Activated CD4-positive, CD25-positive, alpha-beta regulatory T cell (primary cell): ENCODE measurements around the gene ITGB5.
"Not testable (repeated sequence)": the region's sequence is repeated elsewhere in the genome, so short reads cannot be mapped to it uniquely, and the experiment has no call there.

Experiments used
- DNase-seq, 4 experiments: peaks; one replicate each; lab custom pipeline; 2025; lab: John Stamatoyannopoulos, UW

ITGB5 gene

GRCh38 chr3:124786511-124787241 lies 100.5 kb downstream of the ITGB5 start:
- no peak for DNase-seq

- no peak for DNase-seq
Observed at GRCh38 chr3:124785973-124786372, 101.2 kb downstream of the ITGB5 start.

GRCh38 chr3:124784686-124785382 lies 102.3 kb downstream of the ITGB5 start:
- no peak for DNase-seq

- no peak for DNase-seq
Observed at GRCh38 chr3:124783696-124784095, 103.5 kb downstream of the ITGB5 start.

DNA sequence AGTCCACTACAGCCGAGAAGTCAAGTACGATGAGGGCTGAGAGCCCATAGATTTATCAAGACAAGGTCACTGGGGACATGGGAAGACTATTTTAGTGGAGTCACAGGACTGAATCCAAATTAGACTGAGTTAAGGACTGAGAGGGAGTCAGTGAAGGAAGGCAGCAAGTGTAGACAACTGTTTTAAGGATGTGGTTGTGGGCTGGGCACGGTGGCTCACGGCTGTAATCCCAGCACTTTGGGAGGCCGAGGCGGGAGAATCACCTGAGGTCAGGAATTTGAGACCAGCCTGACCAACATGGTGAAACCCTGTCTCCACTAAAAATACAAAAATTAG lies 104.8 kb downstream of the ITGB5 start:
- not testable (repeated sequence) for DNase-seq

DNA sequence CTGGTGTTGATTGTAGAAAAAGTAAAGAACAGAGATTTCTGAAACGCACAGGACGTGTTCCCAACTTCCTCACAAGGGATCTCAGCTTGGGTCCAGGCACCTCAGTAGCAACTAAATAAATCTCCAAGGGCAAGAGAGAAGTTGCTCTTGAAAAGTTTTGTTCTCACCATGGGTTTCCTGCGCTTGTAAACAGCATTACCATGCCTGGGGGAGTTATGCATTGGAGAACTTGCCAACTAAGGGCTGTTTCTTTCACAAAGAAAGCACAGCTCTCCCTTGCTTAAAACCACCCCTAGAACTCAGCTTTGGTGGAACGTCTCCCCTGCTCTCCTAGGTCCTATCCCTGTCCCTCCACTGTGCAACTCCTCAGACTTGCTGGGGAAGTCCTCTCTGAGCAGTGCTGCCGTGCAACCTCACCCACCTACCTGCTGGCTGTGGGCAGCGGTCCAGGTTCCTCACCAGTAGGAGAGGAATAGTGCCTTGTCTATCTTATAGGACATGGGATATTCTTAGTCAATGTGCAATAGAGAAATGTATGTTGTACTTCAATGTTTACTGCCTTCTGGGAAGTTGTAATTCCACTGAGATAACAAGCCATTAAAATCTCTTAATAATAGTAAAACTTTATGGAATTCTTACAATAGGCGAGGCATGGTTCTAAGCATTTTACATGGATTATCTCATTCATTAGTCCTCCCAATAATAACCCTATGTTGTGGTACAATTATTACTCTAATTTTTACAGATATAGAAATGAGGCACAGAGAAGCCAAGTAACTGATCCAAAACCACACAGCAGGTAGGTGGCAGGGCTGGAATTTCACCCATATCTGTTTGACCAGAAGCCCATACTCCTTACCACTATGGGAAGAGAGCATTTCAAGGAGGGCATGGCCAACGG lies 105.4 kb downstream of the ITGB5 start:
- no peak for DNase-seq

- no peak for DNase-seq
Observed at GRCh38 chr3:124780761-124781475, 106.2 kb downstream of the ITGB5 start.

DNA sequence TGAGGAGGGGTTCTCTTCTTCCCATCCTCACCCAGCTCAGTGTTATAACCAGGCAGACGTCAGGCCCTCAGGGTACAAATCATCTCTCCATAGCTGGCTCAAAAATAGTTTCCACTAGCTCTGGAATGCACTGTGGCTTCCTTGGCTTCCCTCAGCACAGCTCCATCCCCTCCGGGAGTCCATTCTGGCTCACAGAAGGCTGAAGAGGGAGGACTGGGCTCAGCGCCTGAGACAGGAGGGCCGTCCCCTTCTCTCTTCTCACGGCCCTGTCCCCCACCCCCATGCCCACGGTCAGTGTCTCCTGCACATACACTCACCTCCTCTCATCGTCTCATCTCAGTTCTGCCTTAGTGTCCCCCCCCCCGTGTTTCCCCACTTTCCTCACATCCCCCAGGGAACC lies 106.8 kb downstream of the ITGB5 start:
- DNase-seq: no peak

GRCh38 chr3:124779751-124780191 lies 107.4 kb downstream of the ITGB5 start:
- no peak for DNase-seq

- no peak for DNase-seq
Observed at GRCh38 chr3:124779116-124779515, 108.0 kb downstream of the ITGB5 start.

DNA sequence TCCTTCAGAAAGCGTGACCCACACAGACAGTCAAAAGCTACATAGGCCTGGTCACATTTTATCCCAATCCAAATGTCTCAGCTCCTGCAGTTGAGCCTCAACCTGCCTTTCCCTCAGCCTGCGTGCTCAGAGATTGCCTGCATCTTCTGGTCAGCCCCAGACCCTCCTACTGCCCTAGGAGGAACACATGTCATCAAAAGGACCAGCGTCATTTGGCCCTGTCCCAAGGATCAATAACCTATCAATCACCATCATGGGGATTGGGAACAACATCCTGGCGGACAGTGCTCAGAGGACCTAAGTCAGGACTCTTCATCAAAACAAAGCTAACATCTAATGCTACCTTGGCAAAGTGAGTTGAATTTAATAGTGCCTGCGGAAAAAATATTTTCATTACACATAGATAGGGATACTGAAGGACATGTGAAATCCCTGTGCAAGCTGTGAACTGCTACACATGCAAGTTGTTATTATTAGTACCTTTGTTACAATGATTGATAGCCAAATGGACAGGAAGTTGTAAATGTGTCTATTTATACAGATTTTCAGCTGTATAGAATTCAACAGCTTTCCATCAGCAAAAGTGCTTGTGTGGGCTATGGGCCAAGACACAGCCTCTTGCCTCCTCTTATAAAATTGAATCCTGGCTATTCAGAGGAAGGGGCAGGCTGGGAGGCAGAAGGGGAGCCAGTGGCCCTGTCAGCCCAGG lies 109.2 kb downstream of the ITGB5 start:
- DNase-seq: no peak

DNA sequence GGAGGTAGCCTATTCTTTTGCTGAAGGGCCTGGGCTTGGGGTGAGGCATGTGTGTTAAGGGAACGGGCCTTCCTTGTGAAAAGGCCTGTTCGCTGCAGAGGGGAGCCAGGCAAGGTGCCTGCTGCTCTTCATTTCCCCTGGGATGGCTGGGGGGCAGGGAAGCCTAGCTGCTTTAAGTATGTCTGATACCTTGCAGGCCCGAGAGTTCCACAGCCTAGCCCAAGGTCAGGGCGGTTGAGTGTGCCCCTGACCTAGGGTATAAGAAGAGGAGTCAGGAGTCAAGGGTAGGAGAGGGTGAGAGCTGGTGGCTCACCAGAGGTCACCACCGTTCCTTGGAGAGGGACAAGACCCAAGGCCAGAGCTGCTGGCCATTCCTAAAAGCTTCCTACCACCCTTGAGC lies 110.3 kb downstream of the ITGB5 start:
- DNase-seq: no peak

DNA sequence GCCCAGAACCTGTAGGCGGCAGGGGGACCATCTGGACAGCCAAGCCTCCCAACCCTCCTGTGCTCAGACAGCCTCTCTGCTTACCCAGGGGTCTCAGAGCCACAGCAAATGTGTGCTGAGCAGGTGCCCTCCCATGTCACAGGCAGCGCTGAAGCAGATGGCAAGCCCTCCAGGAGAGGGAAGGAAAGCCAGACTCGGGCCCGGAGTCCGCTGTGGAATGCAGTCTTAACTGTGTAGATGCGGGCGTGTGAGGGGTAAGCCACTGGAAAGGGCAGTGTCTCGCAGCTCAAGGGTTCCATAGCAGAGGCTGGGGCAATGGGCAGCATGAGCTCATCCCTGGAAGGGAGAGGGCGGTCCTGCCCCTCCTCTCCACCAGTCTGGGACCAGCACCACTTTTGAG lies 111.3 kb downstream of the ITGB5 start:
- no peak for DNase-seq

GRCh38 chr3:124774841-124775402 lies 112.2 kb downstream of the ITGB5 start:
- no peak for DNase-seq

DNA sequence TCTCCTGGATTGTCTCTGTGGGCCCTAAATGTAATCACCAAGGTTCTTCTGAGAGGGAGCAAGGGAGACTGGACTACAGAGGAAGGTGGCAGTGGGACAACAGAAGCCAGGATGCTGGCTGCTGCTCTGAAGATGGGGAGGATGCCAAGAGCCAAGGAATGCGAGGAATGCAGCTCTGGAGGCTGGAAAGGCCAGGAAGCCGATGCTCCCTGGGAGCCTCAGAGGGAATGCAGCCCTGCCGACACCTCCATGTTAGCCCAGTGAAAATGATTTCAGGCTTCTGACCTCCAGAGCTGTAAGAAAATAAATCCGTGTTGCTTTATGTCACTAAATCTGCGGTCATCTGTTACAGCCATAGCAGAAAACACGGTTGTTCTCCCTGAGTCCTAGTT lies 112.8 kb downstream of the ITGB5 start:
- no peak for DNase-seq

- no peak for DNase-seq
Observed at GRCh38 chr3:124773351-124774326, 113.5 kb downstream of the ITGB5 start.

GRCh38 chr3:124772081-124772831 lies 114.9 kb downstream of the ITGB5 start:
- DNase-seq: no peak

- DNase-seq: no peak
Observed at GRCh38 chr3:124771083-124771445, 116.1 kb downstream of the ITGB5 start.
